Breast epithelium (tissue), 3 donors: ENCODE data around the gene SIN3B.

Source experiments
- POLR2A ChIP-seq: fragments of 450-650 bp; IDR thresholded peaks from one replicate; pipeline ENCODE4 v1.6.1; 2016; ENCODE audit warnings: antibody characterized with exemption, mild to moderate bottlenecking, moderate library complexity
- TF ChIP-seq, protein P1 (sequence below), 3 donors: fragments of 450-650 bp; IDR thresholded peaks; one replicate each; pipeline ENCODE4 v1.5.1; 2016 to 2017; ENCODE audit warnings: antibody characterized with exemption in 3 of 3, mild to moderate bottlenecking in 3 of 3, moderate library complexity in 3 of 3

DNA sequence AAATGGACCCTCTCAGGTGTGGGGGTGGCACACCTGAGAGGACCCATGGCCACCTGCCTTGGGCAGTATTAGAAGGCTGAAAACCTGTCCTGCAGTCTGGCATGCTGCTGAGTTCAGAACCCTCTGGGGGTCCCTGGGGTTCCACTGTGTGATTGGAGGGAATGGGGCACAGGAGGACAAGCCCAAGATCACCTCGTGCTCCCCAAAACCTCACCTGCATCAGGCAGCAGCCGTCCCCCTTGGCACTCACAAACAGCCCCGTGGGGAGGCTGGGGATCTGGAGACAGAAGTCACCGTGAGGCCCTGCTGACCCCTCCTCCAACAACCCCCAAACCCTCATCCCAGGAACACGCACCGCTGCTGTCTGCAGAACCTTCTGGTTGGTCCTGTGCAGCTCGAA is 74.1 kb downstream of the SIN3B start:
- TF ChIP-seq, protein P1, sequence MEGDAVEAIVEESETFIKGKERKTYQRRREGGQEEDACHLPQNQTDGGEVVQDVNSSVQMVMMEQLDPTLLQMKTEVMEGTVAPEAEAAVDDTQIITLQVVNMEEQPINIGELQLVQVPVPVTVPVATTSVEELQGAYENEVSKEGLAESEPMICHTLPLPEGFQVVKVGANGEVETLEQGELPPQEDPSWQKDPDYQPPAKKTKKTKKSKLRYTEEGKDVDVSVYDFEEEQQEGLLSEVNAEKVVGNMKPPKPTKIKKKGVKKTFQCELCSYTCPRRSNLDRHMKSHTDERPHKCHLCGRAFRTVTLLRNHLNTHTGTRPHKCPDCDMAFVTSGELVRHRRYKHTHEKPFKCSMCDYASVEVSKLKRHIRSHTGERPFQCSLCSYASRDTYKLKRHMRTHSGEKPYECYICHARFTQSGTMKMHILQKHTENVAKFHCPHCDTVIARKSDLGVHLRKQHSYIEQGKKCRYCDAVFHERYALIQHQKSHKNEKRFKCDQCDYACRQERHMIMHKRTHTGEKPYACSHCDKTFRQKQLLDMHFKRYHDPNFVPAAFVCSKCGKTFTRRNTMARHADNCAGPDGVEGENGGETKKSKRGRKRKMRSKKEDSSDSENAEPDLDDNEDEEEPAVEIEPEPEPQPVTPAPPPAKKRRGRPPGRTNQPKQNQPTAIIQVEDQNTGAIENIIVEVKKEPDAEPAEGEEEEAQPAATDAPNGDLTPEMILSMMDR (IDR thresholded peaks at IDR 0.05) = no peak
- TF ChIP-seq POLR2A = no peak
